Activated T-cell treated with anti-CD3 and anti-CD28 coated beads, Interleukin-2, amount 50 U/mL, for 24 hours (primary cell): ENCODE measurements around the gene CTCFL.

ENCODE experiments used
- DNase-seq: peaks from one replicate; pipeline ENCODE4 v3.0.0-alpha.2; 2020
- H3K27ac Mint-ChIP-seq: 2 replicates; pipeline ENCODE4 v1.8.0; 2020; ENCODE audit warnings: mild to moderate bottlenecking, mixed read lengths
- H3K27me3 Mint-ChIP-seq: 2 replicates; pipeline ENCODE4 v1.8.0; 2020; ENCODE audit warnings: mixed read lengths
- H3K36me3 Mint-ChIP-seq: 2 replicates; pipeline ENCODE4 v1.8.0; 2020; ENCODE audit warnings: low read depth, mixed read lengths
- H3K4me1 Mint-ChIP-seq: 2 replicates; pipeline ENCODE4 v1.8.0; 2020; ENCODE audit warnings: low read depth, mixed read lengths
- H3K4me3 Mint-ChIP-seq: 2 replicates; pipeline ENCODE4 v1.8.0; 2020; ENCODE audit warnings: mild to moderate bottlenecking, moderate library complexity, mixed read lengths
- H3K9me3 Mint-ChIP-seq: 2 replicates; pipeline ENCODE4 v1.8.0; 2020; ENCODE audit warnings: mixed read lengths

Gene CTCFL

GRCh38 chr20:57553376-57554018 is 28.6 kb upstream of the CTCFL start:
- Mint-ChIP-seq H3K27ac (no peak overlapping the region), H3K36me3 (no peaks in the 10 kb centered on the region), H3K9me3 (no peaks in the 10 kb centered on the region), H3K27me3 (peaks cover 42% of the 10 kb centered on the region), H3K4me1 (no peaks in the 10 kb centered on the region), H3K4me3 (no peak overlapping the region)
- no peak for DNase-seq

- Mint-ChIP-seq H3K4me3 (no peak overlapping the region), H3K4me1 (no peaks in the 10 kb centered on the region), H3K36me3 (no peaks in the 10 kb centered on the region), H3K27ac (no peak overlapping the region), H3K27me3 (peaks cover 37% of the 10 kb centered on the region), H3K9me3 (no peaks in the 10 kb centered on the region)
- no peak for DNase-seq
Measured at GRCh38 chr20:57552471-57552870, 27.5 kb upstream of the CTCFL start.

- H3K4me3 Mint-ChIP-seq, result no peak overlapping the region
- DNase-seq, result no peak
- peaks cover 30% of the 10 kb centered on the region for H3K27me3 Mint-ChIP-seq
- H3K4me1 Mint-ChIP-seq, result peaks cover 12% of the 10 kb centered on the region
- no peaks in the 10 kb centered on the region for H3K36me3 Mint-ChIP-seq
- H3K27ac Mint-ChIP-seq, result no peak overlapping the region
- H3K9me3 Mint-ChIP-seq, result no peaks in the 10 kb centered on the region
Measured at GRCh38 chr20:57548177-57549058, 23.5 kb upstream of the CTCFL start.

- Mint-ChIP-seq H3K27me3 (peaks cover 35% of the 10 kb centered on the region), H3K36me3 (no peaks in the 10 kb centered on the region), H3K4me3 (no peak overlapping the region), H3K4me1 (peaks cover 12% of the 10 kb centered on the region), H3K27ac (no peak overlapping the region), H3K9me3 (no peaks in the 10 kb centered on the region)
- no peak for DNase-seq
Measured at GRCh38 chr20:57546956-57547649, 22.2 kb upstream of the CTCFL start.

- H3K9me3 Mint-ChIP-seq, result no peaks in the 10 kb centered on the region
- no peak for DNase-seq
- H3K36me3 Mint-ChIP-seq, result no peaks in the 10 kb centered on the region
- H3K4me3 Mint-ChIP-seq, result no peak overlapping the region
- no peak overlapping the region for H3K27ac Mint-ChIP-seq
- H3K27me3 Mint-ChIP-seq, result peaks cover 32% of the 10 kb centered on the region
- H3K4me1 Mint-ChIP-seq, result peaks cover 12% of the 10 kb centered on the region
Measured at GRCh38 chr20:57545927-57546662, 21.2 kb upstream of the CTCFL start.

GRCh38 chr20:57544838-57545564 is 20.1 kb upstream of the CTCFL start:
- Mint-ChIP-seq H3K4me1 (peaks cover 12% of the 10 kb centered on the region), H3K9me3 (no peaks in the 10 kb centered on the region), H3K27ac (no peak overlapping the region), H3K27me3 (peaks cover 33% of the 10 kb centered on the region), H3K4me3 (no peak overlapping the region), H3K36me3 (no peaks in the 10 kb centered on the region)
- no peak for DNase-seq

GRCh38 chr20:57543754-57544153 is 18.8 kb upstream of the CTCFL start:
- DNase-seq, result no peak
- no peak overlapping the region for H3K27ac Mint-ChIP-seq
- no peaks in the 10 kb centered on the region for H3K9me3 Mint-ChIP-seq
- peaks cover 40% of the 10 kb centered on the region for H3K27me3 Mint-ChIP-seq
- H3K4me1 Mint-ChIP-seq, result peaks cover 12% of the 10 kb centered on the region
- no peaks in the 10 kb centered on the region for H3K36me3 Mint-ChIP-seq
- H3K4me3 Mint-ChIP-seq, result no peak overlapping the region

- Mint-ChIP-seq H3K27ac (no peak overlapping the region), H3K9me3 (no peaks in the 10 kb centered on the region)
Measured at GRCh38 chr20:57540890-57541580, 16.1 kb upstream of the CTCFL start.

GRCh38 chr20:57539889-57540288 is 14.9 kb upstream of the CTCFL start:
- Mint-ChIP-seq H3K4me3 (no peak overlapping the region), H3K4me1 (no peaks in the 10 kb centered on the region), H3K9me3 (no peaks in the 10 kb centered on the region), H3K36me3 (no peaks in the 10 kb centered on the region), H3K27ac (no peak overlapping the region), H3K27me3 (peaks cover 52% of the 10 kb centered on the region)
- no peak for DNase-seq

More at GRCh38 chr20:57540890-57541580, 16.1 kb upstream of the CTCFL start:
- Mint-ChIP-seq H3K4me3 (no peak overlapping the region), H3K4me1 (peaks cover 7% of the 10 kb centered on the region), H3K27me3 (peaks cover 49% of the 10 kb centered on the region), H3K36me3 (no peaks in the 10 kb centered on the region)
- DNase-seq, result no peak

GRCh38 chr20:57537822-57538221 is 12.9 kb upstream of the CTCFL start:
- no peak for DNase-seq
- Mint-ChIP-seq H3K27me3 (peaks cover 58% of the 10 kb centered on the region), H3K4me1 (no peaks in the 10 kb centered on the region), H3K27ac (no peak overlapping the region), H3K9me3 (no peaks in the 10 kb centered on the region), H3K36me3 (no peaks in the 10 kb centered on the region), H3K4me3 (no peak overlapping the region)

GRCh38 chr20:57536771-57537724 is 12.1 kb upstream of the CTCFL start:
- Mint-ChIP-seq H3K27ac (no peak overlapping the region), H3K9me3 (no peaks in the 10 kb centered on the region), H3K4me1 (no peaks in the 10 kb centered on the region), H3K27me3 (peaks cover 61% of the 10 kb centered on the region), H3K36me3 (no peaks in the 10 kb centered on the region), H3K4me3 (no peak overlapping the region)
- no peak for DNase-seq

- no peaks in the 10 kb centered on the region for H3K9me3 Mint-ChIP-seq
- no peaks in the 10 kb centered on the region for H3K4me1 Mint-ChIP-seq
- no peak for DNase-seq
- H3K36me3 Mint-ChIP-seq, result no peaks in the 10 kb centered on the region
- no peak overlapping the region for H3K27ac Mint-ChIP-seq
- peaks cover 61% of the 10 kb centered on the region for H3K27me3 Mint-ChIP-seq
- no peak overlapping the region for H3K4me3 Mint-ChIP-seq
Measured at GRCh38 chr20:57536120-57536708, 11.3 kb upstream of the CTCFL start.
